Measurements from ENCODE around the gene FBXW4.
A peak's percentile ranks its signal among the peaks of the same experiment; 100 is the strongest.

FBXW4 gene

GRCh38 chr10:101668566-101668965 lies 26.4 kb downstream of the FBXW4 start:
- TF ChIP-seq CTCF (conservative IDR thresholded peaks at IDR 0.05; ENCODE audit: control insufficient read depth, insufficient read depth, low read depth, low read length) = no peak
- no peak for DNase-seq (ENCODE audit: low read depth)
- no peak overlapping the region for H3K4me3 ChIP-seq (ENCODE audit: control insufficient read depth, low read depth, low read length)

GRCh38 chr10:101666083-101666482 lies 28.9 kb downstream of the FBXW4 start:
- no peak for DNase-seq (ENCODE audit: low read depth)
- no peak overlapping the region for H3K4me3 ChIP-seq (ENCODE audit: control insufficient read depth, low read depth, low read length)
- TF ChIP-seq CTCF (conservative IDR thresholded peaks at IDR 0.05; ENCODE audit: control insufficient read depth, insufficient read depth, low read depth, low read length) = no peak

GRCh38 chr10:101663097-101663496 lies 31.9 kb downstream of the FBXW4 start:
- H3K4me3 ChIP-seq (ENCODE audit: control insufficient read depth, low read depth, low read length) = no peak overlapping the region
- no peak for TF ChIP-seq CTCF (conservative IDR thresholded peaks at IDR 0.05; ENCODE audit: control insufficient read depth, insufficient read depth, low read depth, low read length)
- no peak for DNase-seq (ENCODE audit: low read depth)

DNA sequence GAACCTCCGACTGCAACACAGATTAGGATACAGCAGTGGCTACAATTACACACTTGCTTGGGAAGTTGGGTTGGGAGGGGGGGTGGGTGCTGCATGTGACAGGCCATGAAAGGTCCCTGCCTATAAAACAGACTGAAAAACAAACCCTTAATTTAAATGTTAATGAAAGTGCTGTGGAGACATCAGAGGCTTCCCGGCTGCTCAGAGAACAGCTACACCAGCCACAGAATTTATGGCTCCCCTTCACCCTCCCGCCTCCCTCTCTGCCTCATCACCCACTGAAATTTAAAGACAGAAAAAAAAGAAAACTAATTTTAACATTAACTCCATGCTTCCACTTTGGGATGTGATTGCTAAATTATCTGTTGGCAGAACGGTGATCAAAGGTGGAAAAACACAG lies 34.7 kb downstream of the FBXW4 start:
- no peak for TF ChIP-seq CTCF (conservative IDR thresholded peaks at IDR 0.05; ENCODE audit: control insufficient read depth, insufficient read depth, low read depth, low read length)
- no peak overlapping the region for H3K4me3 ChIP-seq (ENCODE audit: control insufficient read depth, low read depth, low read length)
- DNase-seq (ENCODE audit: low read depth) = no peak

- H3K4me3 ChIP-seq (ENCODE audit: control insufficient read depth, low read depth, low read length) = no peak overlapping the region
- no peak for TF ChIP-seq CTCF (conservative IDR thresholded peaks at IDR 0.05; ENCODE audit: control insufficient read depth, insufficient read depth, low read depth, low read length)
- DNase-seq (ENCODE audit: low read depth) = no peak
Measured at GRCh38 chr10:101658975-101659374, 36.0 kb downstream of the FBXW4 start.

- no peak for TF ChIP-seq CTCF (conservative IDR thresholded peaks at IDR 0.05; ENCODE audit: control insufficient read depth, insufficient read depth, low read depth, low read length)
- no peak for DNase-seq (ENCODE audit: low read depth)
- no peak overlapping the region for H3K4me3 ChIP-seq (ENCODE audit: control insufficient read depth, low read depth, low read length)
Measured at GRCh38 chr10:101656890-101657289, 38.1 kb downstream of the FBXW4 start.

- DNase-seq (ENCODE audit: low read depth) = peak; percentile 57
- TF ChIP-seq CTCF (conservative IDR thresholded peaks at IDR 0.05; ENCODE audit: control insufficient read depth, insufficient read depth, low read depth, low read length) = no peak
- H3K4me3 ChIP-seq (ENCODE audit: control insufficient read depth, low read depth, low read length) = no peak overlapping the region
Measured at GRCh38 chr10:101655570-101655969, 39.4 kb downstream of the FBXW4 start.

Data from fibroblast of mammary gland (primary cell).